ENCODE results near the gene ACOT13.
"Not testable (repeated sequence)": the region's sequence is repeated elsewhere in the genome, so short reads cannot be mapped to it uniquely, and the experiment has no call there.

Gene ACOT13

GRCh38 chr6:24694198-24694597 lies 27.3 kb downstream of the ACOT13 start:
- DNase-seq: no peak

- not testable (repeated sequence) for DNase-seq
Observed at GRCh38 chr6:24695635-24696034, 28.8 kb downstream of the ACOT13 start.

GRCh38 chr6:24696097-24696496 lies 29.2 kb downstream of the ACOT13 start:
- DNase-seq: no peak

GRCh38 chr6:24699521-24700359 lies 32.9 kb downstream of the ACOT13 start:
- DNase-seq: no peak

GRCh38 chr6:24702720-24703282 lies 35.9 kb downstream of the ACOT13 start:
- no peak for DNase-seq

- DNase-seq: no peak
Observed at GRCh38 chr6:24704468-24704867, 37.6 kb downstream of the ACOT13 start.

GRCh38 chr6:24708612-24709011 lies 41.7 kb downstream of the ACOT13 start:
- no peak for DNase-seq

- DNase-seq: no peak
Observed at GRCh38 chr6:24709014-24709711, 42.3 kb downstream of the ACOT13 start.

- no peak for DNase-seq
Observed at GRCh38 chr6:24710519-24711303, 43.8 kb downstream of the ACOT13 start.

GRCh38 chr6:24716602-24717148 lies 49.8 kb downstream of the ACOT13 start:
- not testable (repeated sequence) for DNase-seq

- DNase-seq: no peak
Observed at GRCh38 chr6:24718449-24719124, 51.7 kb downstream of the ACOT13 start.

GRCh38 chr6:24719125-24719971 lies 52.5 kb downstream of the ACOT13 start, which contains the start of gene C6orf62:
Gene C6orf62, minus strand, starts transcription at chr6:24719154. Its CDS starts 486 bp downstream, at chr6:24718668.
- DNase-seq: no peak

GRCh38 chr6:24720131-24720603 lies 53.3 kb downstream of the ACOT13 start:
- DNase-seq: no peak

GRCh38 chr6:24720604-24721460 lies 54.0 kb downstream of the ACOT13 start:
- peak; percentile 91 for DNase-seq

- no peak for DNase-seq
Observed at GRCh38 chr6:24721461-24722215, 54.8 kb downstream of the ACOT13 start.

GRCh38 chr6:24723270-24723669 lies 56.4 kb downstream of the ACOT13 start:
- no peak for DNase-seq

GRCh38 chr6:24730653-24731052 lies 63.8 kb downstream of the ACOT13 start:
- not testable (repeated sequence) for DNase-seq

- not testable (repeated sequence) for DNase-seq
Observed at GRCh38 chr6:24731456-24732134, 64.7 kb downstream of the ACOT13 start.
